Neuronal stem cell (in vitro differentiated cells): ENCODE data around the gene CENATAC.

Experiments used
- DNase-seq: peaks from one replicate; pipeline ENCODE4 v3.0.0-alpha.2; 2013; ENCODE audit warnings: low spot score
- H2AFZ ChIP-seq: one replicate; pipeline ENCODE4 v1.6.1; 2013; ENCODE audit warnings: mild to moderate bottlenecking, low read length, inconsistent platforms
- H2AK5ac ChIP-seq: 2 replicates; pipeline ENCODE4 v1.6.1; 2013; ENCODE audit warnings: low read depth, mild to moderate bottlenecking, inconsistent platforms, low read length, moderate library complexity, mixed read lengths
- H2BK120ac ChIP-seq: 2 replicates; pipeline ENCODE4 v1.6.1; 2013; ENCODE audit warnings: low read depth, mild to moderate bottlenecking, inconsistent platforms, low read length, moderate library complexity, mixed read lengths
- H2BK12ac ChIP-seq: one replicate; pipeline ENCODE4 v1.6.1; 2013; ENCODE audit warnings: low read length, inconsistent platforms
- H2BK15ac ChIP-seq: 2 replicates; pipeline ENCODE4 v1.6.1; 2013; ENCODE audit warnings: mild to moderate bottlenecking, low read length, inconsistent platforms, mixed read lengths
- H2BK5ac ChIP-seq: one replicate; pipeline ENCODE4 v1.6.1; 2013; ENCODE audit warnings: inconsistent platforms, mild to moderate bottlenecking, low read length, moderate library complexity
- H3K14ac ChIP-seq: one replicate; pipeline ENCODE4 v1.6.1; 2013; ENCODE audit warnings: low read length, inconsistent platforms
- H3K18ac ChIP-seq: 2 replicates; pipeline ENCODE4 v1.6.1; 2013; ENCODE audit warnings: low read length, inconsistent platforms
- H3K23ac ChIP-seq: 2 replicates; pipeline ENCODE4 v1.6.1; 2013; ENCODE audit warnings: low read depth, mild to moderate bottlenecking, mixed read lengths, low read length, inconsistent platforms; ENCODE audit not compliant: poor library complexity
- H3K27ac ChIP-seq: replicated peaks from 3 replicates; pipeline ENCODE4 v1.5.1; 2013; ENCODE audit warnings: low read length, inconsistent platforms
- H3K27me3 ChIP-seq, 3 experiments: 2 replicates each; pipeline ENCODE4 v1.6.1; 2013; ENCODE audit warnings: low read length in 3 of 3, mild to moderate bottlenecking in 2 of 3, inconsistent platforms in 1 of 3, low read depth in 1 of 3, mixed read lengths in 1 of 3, moderate library complexity in 1 of 3; ENCODE audit not compliant: control insufficient read depth in 3 of 3, insufficient read depth in 3 of 3
- H3K36me3 ChIP-seq, 2 donors: replicated peaks in 1 of 2; 2 replicates each; pipeline ENCODE4 v1.6.1; 2013; ENCODE audit warnings: low read length in 2 of 2; ENCODE audit not compliant: control insufficient read depth in 2 of 2, insufficient read depth in 2 of 2
- H3K4ac ChIP-seq: 2 replicates; pipeline ENCODE4 v1.6.1; 2013; ENCODE audit warnings: inconsistent platforms, mild to moderate bottlenecking, low read length, moderate library complexity
- H3K4me1 ChIP-seq, 2 donors: 1 replicate in 1 of 2; 2 replicates in 1 of 2; pipeline ENCODE4 v1.6.1; 2013; ENCODE audit warnings: low read length in 2 of 2, low read depth in 1 of 2; ENCODE audit not compliant: control insufficient read depth in 2 of 2, insufficient read depth in 1 of 2
- H3K4me2 ChIP-seq: one replicate; pipeline ENCODE4 v1.6.1; 2013; ENCODE audit warnings: mild to moderate bottlenecking, low read length, inconsistent platforms; ENCODE audit not compliant: insufficient read depth, poor library complexity, severe bottlenecking
- H3K4me3 ChIP-seq, 2 donors: 2 replicates each; pipeline ENCODE4 v1.5.1; 2013; ENCODE audit warnings: low read length in 2 of 2, mild to moderate bottlenecking in 2 of 2, inconsistent platforms in 1 of 2, moderate library complexity in 1 of 2
- H3K79me1 ChIP-seq: one replicate; pipeline ENCODE4 v1.6.1; 2013; ENCODE audit warnings: low read depth, mild to moderate bottlenecking, inconsistent platforms, low read length, moderate library complexity
- H3K9ac ChIP-seq: one replicate; pipeline ENCODE4 v1.6.1; 2013; ENCODE audit warnings: mild to moderate bottlenecking, low read depth, low read length, inconsistent platforms; ENCODE audit not compliant: poor library complexity
- H3K9me3 ChIP-seq, 2 donors: replicated peaks in 1 of 2; 2 replicates each; pipeline versions ENCODE3 to v1.6.1; 2013; ENCODE audit warnings: low read length in 2 of 2, mild to moderate bottlenecking in 2 of 2, inconsistent platforms in 1 of 2, low read depth in 1 of 2, mixed read lengths in 1 of 2, moderate library complexity in 1 of 2; ENCODE audit not compliant: control insufficient read depth in 2 of 2, insufficient read depth in 1 of 2
- H4K8ac ChIP-seq: one replicate; pipeline ENCODE4 v1.6.1; 2013; ENCODE audit warnings: low read depth, mild to moderate bottlenecking, inconsistent platforms, low read length, moderate library complexity
- H4K91ac ChIP-seq: one replicate; pipeline ENCODE4 v1.6.1; 2013; ENCODE audit warnings: low read length, low read depth, mild to moderate bottlenecking, inconsistent platforms; ENCODE audit not compliant: poor library complexity
- WGBS, 2 donors: extraction: QIAGEN DNeasy Blood & Tissue Kit; methylation state at CpG; one replicate each; pipeline ENCODE4 v1.1.7; 2013; ENCODE audit warnings: missing lambda C conversion rate in 2 of 2, mixed read lengths in 1 of 2; ENCODE audit not compliant: insufficient read length in 2 of 2, insufficient replicate concordance in 1 of 2; ENCODE audit errors: extremely low coverage in 2 of 2; 5-methylcytosine and 5-hydroxymethylcytosine counted together

Gene CENATAC

DNA sequence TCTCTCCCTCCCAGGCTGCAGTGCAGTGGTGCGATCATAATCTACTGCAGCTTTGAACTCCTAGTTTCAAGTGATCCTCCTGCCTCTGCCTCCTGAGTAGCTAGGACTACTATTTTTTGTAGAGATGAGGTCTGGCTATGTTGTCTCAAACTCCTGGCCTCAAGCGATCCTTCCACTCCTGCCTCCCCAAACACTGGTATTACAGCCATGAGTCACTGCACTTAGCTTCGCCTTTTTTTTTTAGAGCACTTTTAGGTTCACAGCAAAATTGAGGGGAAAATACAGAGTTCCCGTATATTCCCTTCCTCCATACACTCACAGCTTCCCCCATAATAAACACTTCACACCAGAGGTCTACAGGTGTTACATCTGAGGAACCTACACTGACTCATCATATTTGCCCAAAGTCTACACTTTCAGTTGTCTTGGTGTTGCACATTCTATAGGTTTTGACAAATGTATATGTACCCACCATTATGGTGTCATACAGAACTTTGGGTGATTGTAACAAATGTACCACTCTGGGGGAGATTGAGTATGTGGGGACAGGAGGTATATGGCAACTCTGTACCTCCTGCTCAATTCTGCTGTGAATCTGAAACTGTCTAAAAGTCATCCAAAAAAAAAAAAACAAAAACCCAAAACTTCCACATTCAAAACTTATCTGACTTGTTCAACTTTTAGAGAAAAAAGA lies 44.0 kb downstream of the CENATAC start:
- no peaks in the 10 kb centered on the region for H3K9me3 ChIP-seq
- no peak overlapping the region for H3K9ac ChIP-seq
- H3K18ac ChIP-seq, result no peak overlapping the region
- no peaks in the 10 kb centered on the region for H3K79me1 ChIP-seq
- peaks cover 17 to 27% of the 10 kb centered on the region in 2 donors for H3K36me3 ChIP-seq
- no CpG with 5 or more reads among the region's 4 CpGs for WGBS, 2 donors
- H2BK5ac ChIP-seq, result no peak overlapping the region
- no peak overlapping the region for H4K91ac ChIP-seq
- no peak overlapping the region for H2BK120ac ChIP-seq
- no peak overlapping the region for H2AFZ ChIP-seq
- no peak overlapping the region for H3K4ac ChIP-seq
- H3K27me3 ChIP-seq, result no peaks in the 10 kb centered on the region
- H4K8ac ChIP-seq, result no peak overlapping the region
- no peak overlapping the region for H2BK12ac ChIP-seq
- no peak overlapping the region for H3K4me3 ChIP-seq
- no peak overlapping the region for H3K23ac ChIP-seq
- no peak for DNase-seq
- no peak overlapping the region for H2AK5ac ChIP-seq
- H2BK15ac ChIP-seq, result no peak overlapping the region
- H3K4me2 ChIP-seq, result no peak overlapping the region
- H3K14ac ChIP-seq, result no peak overlapping the region
- peaks cover 0 to 4% of the 10 kb centered on the region in 2 donors for H3K4me1 ChIP-seq
- no peak overlapping the region for H3K27ac ChIP-seq

- no CpG with 5 or more reads among the region's 9 CpGs for WGBS, 2 donors
- H2AK5ac ChIP-seq, result no peak overlapping the region
- no peak overlapping the region for H3K4ac ChIP-seq
- no peaks in the 10 kb centered on the region for H3K9me3 ChIP-seq
- H3K36me3 ChIP-seq, result peaks cover 25 to 36% of the 10 kb centered on the region in 2 donors
- H3K27me3 ChIP-seq, result no peaks in the 10 kb centered on the region
- H3K4me2 ChIP-seq, result no peak overlapping the region
- H3K4me3 ChIP-seq, result no peak overlapping the region
- no peak overlapping the region for H2BK15ac ChIP-seq
- peaks cover 3% of the 10 kb centered on the region for H3K79me1 ChIP-seq
- no peak overlapping the region for H3K27ac ChIP-seq
- H2AFZ ChIP-seq, result no peak overlapping the region
- H2BK12ac ChIP-seq, result no peak overlapping the region
- no peak for DNase-seq
- no peak overlapping the region for H2BK120ac ChIP-seq
- H3K23ac ChIP-seq, result no peak overlapping the region
- H3K4me1 ChIP-seq, result peaks cover 0 to 4% of the 10 kb centered on the region in 2 donors
- no peak overlapping the region for H4K91ac ChIP-seq
- H3K18ac ChIP-seq, result no peak overlapping the region
- no peak overlapping the region for H3K9ac ChIP-seq
- no peak overlapping the region for H3K14ac ChIP-seq
- H2BK5ac ChIP-seq, result no peak overlapping the region
- H4K8ac ChIP-seq, result no peak overlapping the region
Observed at GRCh38 chr11:119042927-119043326, 45.0 kb downstream of the CENATAC start.

- Histone ChIP-seq H3K4me3 (no peak overlapping the region), H3K23ac (no peak overlapping the region), H3K4me1 (peaks cover 0 to 2% of the 10 kb centered on the region in 2 donors), H4K8ac (no peak overlapping the region), H3K36me3 (peaks cover 42 to 54% of the 10 kb centered on the region in 2 donors), H3K9me3 (no peaks in the 10 kb centered on the region), H2BK120ac (no peak overlapping the region), H3K9ac (no peak overlapping the region), H2BK15ac (no peak overlapping the region), H2AK5ac (no peak overlapping the region), H3K4ac (no peak overlapping the region), H3K79me1 (peaks cover 3% of the 10 kb centered on the region), H3K18ac (no peak overlapping the region), H2BK12ac (no peak overlapping the region), H3K27me3 (no peaks in the 10 kb centered on the region), H2BK5ac (no peak overlapping the region), H4K91ac (no peak overlapping the region), H3K14ac (no peak overlapping the region), H3K4me2 (no peak overlapping the region), H2AFZ (no peak overlapping the region), H3K27ac (no peak overlapping the region)
- no CpG with 5 or more reads among the region's 6 CpGs for WGBS, 2 donors
- no peak for DNase-seq
Observed at GRCh38 chr11:119044708-119045107, 46.8 kb downstream of the CENATAC start.

GRCh38 chr11:119046489-119046888 lies 48.6 kb downstream of the CENATAC start:
- H4K8ac ChIP-seq, result no peak overlapping the region
- H3K18ac ChIP-seq, result no peak overlapping the region
- H3K27me3 ChIP-seq, result no peaks in the 10 kb centered on the region
- peak overlapping the region in 1 of 2 donors; percentile 19 for H3K4me3 ChIP-seq
- H3K4me2 ChIP-seq, result no peak overlapping the region
- H3K9ac ChIP-seq, result no peak overlapping the region
- H3K27ac ChIP-seq, result no peak overlapping the region
- no peak overlapping the region for H2BK120ac ChIP-seq
- peaks cover 53 to 72% of the 10 kb centered on the region in 2 donors for H3K36me3 ChIP-seq
- H2BK5ac ChIP-seq, result no peak overlapping the region
- H2AK5ac ChIP-seq, result no peak overlapping the region
- H3K14ac ChIP-seq, result peak overlapping the region; percentile 15
- WGBS, 2 donors, result no CpG with 5 or more reads among the region's 6 CpGs
- H2AFZ ChIP-seq, result no peak overlapping the region
- H4K91ac ChIP-seq, result no peak overlapping the region
- no peak for DNase-seq
- no peaks in the 10 kb centered on the region for H3K4me1 ChIP-seq
- H3K23ac ChIP-seq, result no peak overlapping the region
- no peak overlapping the region for H2BK15ac ChIP-seq
- H3K9me3 ChIP-seq, result no peaks in the 10 kb centered on the region
- H2BK12ac ChIP-seq, result no peak overlapping the region
- peaks cover 3% of the 10 kb centered on the region for H3K79me1 ChIP-seq
- no peak overlapping the region for H3K4ac ChIP-seq
